GM12864 (cell line): ENCODE data around the gene CORO2B.

Experiments used
- DNase-seq: peaks from one replicate; pipeline ENCODE4 v3.0.0-alpha.2; 2011; ENCODE audit warnings: low read depth
- H3K4me3 ChIP-seq: 2 replicates; pipeline ENCODE4 v1.5.1; 2011; ENCODE audit warnings: mild to moderate bottlenecking, low read depth, low read length, control low read depth
- TF ChIP-seq, protein P1 (sequence below): IDR thresholded peaks from 2 replicates; pipeline ENCODE4 v1.5.1; 2011; ENCODE audit warnings: low read depth, mild to moderate bottlenecking, moderate library complexity, low read length, control low read depth, inconsistent platforms; ENCODE audit errors: missing control alignments

CORO2B gene

DNA sequence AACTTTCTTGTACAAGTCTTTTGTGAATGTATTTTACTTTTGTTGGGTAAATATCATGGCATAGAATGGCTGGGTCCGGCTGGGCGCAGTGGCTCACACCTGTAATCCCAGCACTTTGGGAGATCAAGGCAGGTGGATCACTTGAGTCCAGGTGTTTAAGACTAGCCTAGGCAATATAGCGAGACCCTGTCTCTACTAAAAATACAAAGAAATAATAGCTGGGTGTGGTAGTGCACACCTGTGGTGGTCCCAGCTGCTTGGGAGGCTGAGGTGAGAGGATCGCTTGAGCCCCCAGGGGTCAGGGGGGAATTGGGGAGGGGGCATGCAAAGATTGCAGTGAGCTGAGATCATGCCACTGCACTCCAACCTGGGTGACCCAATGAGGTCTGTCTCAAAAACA lies 189.0 kb downstream of the CORO2B start:
- no peak overlapping the region for H3K4me3 ChIP-seq
- TF ChIP-seq, protein P1, sequence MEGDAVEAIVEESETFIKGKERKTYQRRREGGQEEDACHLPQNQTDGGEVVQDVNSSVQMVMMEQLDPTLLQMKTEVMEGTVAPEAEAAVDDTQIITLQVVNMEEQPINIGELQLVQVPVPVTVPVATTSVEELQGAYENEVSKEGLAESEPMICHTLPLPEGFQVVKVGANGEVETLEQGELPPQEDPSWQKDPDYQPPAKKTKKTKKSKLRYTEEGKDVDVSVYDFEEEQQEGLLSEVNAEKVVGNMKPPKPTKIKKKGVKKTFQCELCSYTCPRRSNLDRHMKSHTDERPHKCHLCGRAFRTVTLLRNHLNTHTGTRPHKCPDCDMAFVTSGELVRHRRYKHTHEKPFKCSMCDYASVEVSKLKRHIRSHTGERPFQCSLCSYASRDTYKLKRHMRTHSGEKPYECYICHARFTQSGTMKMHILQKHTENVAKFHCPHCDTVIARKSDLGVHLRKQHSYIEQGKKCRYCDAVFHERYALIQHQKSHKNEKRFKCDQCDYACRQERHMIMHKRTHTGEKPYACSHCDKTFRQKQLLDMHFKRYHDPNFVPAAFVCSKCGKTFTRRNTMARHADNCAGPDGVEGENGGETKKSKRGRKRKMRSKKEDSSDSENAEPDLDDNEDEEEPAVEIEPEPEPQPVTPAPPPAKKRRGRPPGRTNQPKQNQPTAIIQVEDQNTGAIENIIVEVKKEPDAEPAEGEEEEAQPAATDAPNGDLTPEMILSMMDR = no peak
- no peak for DNase-seq

DNA sequence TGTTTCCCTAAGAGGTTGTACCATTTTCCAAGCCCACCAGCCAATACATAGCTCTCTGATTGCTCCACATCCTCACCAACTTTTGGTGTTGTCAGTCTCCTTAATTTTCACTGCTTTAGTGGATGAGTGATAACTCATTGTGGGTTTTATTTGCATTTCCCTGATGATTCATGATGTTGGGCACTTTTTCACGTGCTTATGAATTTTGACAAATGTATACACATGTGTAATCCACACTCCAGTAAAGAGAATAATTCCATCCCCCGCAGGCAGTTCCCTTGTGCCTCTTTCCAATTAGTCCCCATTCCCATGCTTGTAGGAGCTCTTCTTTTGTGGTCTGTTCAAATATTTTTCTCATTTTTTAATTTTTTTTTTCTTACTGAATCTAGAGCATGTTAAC lies 189.5 kb downstream of the CORO2B start:
- DNase-seq = no peak
- TF ChIP-seq, protein P1 = no peak
- no peak overlapping the region for H3K4me3 ChIP-seq

DNA sequence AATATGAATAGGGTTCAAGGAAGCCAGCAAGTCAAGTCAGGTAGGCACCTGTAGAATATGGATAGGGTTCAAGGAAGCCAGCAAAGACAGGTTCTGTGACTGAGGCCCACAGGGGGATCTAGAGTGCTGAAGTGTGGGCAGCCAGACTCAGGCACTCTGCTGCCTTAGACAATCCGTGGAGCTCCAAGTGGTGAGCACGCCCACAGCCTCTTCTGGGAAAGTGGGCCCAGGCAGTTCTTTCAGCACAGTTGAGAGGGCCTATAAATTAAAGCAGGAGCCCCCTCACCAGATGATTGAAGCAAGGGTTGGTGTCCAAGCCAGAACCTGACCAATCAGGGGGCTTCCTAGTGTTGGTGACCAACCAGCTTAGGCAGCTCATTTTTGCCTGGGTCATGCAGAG lies 190.9 kb downstream of the CORO2B start:
- DNase-seq = no peak
- TF ChIP-seq, protein P1 = no peak

DNA sequence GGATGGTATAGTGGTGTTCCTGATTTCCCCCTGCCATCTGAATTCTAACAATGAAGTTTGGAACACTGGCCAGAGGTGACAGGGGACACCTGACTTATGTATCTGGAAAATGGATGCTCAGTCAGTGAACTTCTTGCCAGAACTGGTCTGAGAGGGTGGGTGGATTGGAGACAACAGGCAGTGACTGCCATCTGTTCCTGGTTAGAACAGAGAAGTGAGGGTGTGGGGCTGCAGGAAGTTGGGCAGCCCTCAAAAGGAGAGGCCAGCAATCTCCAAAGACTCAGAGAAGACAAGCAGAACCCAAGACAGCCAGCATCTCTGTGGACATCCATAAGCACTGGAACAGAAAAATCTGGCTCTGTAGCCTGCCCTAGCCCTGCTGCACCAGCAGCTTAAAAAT lies 191.4 kb downstream of the CORO2B start:
- TF ChIP-seq, protein P1 = no peak
- H3K4me3 ChIP-seq = no peak overlapping the region
- DNase-seq = no peak

More for the DNA sequence above, 190.9 kb downstream of the CORO2B start:
- H3K4me3 ChIP-seq = no peak overlapping the region

DNA sequence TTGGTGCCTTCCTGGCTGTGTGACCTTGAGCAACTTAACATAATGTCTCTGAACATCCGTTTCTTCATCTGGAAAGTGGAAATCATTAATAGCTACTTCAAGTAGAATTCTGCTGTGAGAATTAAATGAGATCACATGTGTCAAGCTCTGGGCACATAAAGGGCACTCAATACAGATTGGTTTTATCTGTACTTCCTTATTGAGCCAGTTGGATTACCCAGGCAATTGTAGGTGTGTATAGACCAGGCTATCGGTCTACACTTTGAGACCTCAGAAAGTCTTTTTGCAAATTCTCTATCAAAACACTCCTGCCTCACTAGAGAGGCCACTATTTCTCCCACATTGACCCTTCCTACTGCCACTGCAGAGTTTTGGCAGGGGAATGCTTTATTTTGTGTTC lies 194.2 kb downstream of the CORO2B start:
- H3K4me3 ChIP-seq = no peak overlapping the region
- TF ChIP-seq, protein P1 = no peak
- DNase-seq = no peak

DNA sequence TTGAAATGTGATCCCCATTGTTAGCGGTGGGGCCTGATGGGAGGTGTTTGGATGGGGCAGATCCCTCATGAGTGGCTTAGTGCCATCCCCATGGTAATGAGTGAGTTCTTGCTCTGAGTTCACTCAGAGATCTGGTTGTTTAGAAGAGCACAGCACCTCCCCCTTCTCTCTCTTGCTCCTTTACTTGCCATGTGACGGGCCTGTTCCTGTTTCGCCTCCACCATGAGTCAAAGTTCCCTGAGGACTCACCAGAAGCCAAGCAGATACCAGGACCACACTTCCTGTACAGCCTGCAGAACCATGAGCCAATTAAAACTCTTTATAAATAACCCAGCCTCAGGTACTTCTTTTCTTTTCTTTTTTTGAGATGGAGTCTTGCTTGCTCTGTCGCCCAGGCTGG lies 195.3 kb downstream of the CORO2B start:
- H3K4me3 ChIP-seq = no peak overlapping the region
- DNase-seq = no peak
- TF ChIP-seq, protein P1 = no peak

DNA sequence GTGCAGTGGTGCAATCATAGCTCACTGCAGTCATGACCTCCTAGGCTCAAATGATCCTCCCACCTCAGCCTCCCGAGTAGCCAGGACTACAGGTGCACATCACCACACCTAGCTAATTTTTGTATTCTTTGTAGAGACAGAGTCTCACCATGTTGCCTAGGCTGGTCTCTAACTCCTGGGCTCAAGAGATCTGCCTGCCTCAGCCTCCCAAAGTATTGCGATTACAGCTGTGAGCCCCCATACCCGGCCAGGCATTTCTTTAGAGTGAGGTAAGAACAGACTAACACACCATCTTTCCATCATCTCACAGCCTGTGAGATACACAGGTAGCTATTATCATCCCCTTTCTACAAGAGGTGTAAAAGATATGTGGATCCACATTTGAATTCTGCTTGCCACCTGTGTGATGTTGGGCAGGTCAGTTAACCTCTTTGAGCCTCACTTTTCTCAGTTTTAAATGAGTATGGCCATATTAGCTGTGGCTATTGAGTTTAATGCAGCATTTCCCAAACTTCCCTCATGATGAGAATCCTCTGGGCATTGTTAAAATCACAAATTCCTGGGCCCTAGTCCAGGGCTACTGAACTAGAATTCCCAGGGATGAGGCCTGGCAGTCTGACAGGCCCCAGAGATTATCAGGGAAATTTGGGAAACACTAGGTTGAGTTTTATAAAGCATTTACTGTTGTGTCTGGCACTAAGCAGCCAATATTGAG lies 195.9 kb downstream of the CORO2B start:
- DNase-seq = no peak
- TF ChIP-seq, protein P1 = no peak
- no peak overlapping the region for H3K4me3 ChIP-seq
